ENCODE results near the gene MRPL16.
"Not testable (repeated sequence)": the region's sequence is repeated elsewhere in the genome, so short reads cannot be mapped to it uniquely, and the experiment has no call there.

DNA sequence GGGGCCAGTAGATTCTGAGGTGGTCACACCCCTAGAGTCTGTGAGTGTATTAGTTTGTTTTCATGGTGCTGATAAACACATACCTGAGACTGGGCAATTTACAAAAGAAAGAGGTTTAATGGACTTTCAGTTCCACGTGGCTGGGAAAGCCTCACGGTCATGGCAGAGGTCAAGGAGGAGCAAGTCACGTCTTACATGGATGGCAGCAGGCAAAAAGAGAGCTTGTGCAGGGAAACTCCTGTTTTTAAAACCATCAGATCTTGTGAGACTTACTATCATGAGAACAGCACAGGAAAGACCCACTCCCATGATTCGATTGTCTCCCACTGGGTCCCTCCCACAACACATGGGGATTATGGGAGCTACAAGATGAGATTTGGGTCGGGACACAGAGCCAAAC lies 26.1 kb downstream of the MRPL16 start:
- TF ChIP-seq, protein P1, sequence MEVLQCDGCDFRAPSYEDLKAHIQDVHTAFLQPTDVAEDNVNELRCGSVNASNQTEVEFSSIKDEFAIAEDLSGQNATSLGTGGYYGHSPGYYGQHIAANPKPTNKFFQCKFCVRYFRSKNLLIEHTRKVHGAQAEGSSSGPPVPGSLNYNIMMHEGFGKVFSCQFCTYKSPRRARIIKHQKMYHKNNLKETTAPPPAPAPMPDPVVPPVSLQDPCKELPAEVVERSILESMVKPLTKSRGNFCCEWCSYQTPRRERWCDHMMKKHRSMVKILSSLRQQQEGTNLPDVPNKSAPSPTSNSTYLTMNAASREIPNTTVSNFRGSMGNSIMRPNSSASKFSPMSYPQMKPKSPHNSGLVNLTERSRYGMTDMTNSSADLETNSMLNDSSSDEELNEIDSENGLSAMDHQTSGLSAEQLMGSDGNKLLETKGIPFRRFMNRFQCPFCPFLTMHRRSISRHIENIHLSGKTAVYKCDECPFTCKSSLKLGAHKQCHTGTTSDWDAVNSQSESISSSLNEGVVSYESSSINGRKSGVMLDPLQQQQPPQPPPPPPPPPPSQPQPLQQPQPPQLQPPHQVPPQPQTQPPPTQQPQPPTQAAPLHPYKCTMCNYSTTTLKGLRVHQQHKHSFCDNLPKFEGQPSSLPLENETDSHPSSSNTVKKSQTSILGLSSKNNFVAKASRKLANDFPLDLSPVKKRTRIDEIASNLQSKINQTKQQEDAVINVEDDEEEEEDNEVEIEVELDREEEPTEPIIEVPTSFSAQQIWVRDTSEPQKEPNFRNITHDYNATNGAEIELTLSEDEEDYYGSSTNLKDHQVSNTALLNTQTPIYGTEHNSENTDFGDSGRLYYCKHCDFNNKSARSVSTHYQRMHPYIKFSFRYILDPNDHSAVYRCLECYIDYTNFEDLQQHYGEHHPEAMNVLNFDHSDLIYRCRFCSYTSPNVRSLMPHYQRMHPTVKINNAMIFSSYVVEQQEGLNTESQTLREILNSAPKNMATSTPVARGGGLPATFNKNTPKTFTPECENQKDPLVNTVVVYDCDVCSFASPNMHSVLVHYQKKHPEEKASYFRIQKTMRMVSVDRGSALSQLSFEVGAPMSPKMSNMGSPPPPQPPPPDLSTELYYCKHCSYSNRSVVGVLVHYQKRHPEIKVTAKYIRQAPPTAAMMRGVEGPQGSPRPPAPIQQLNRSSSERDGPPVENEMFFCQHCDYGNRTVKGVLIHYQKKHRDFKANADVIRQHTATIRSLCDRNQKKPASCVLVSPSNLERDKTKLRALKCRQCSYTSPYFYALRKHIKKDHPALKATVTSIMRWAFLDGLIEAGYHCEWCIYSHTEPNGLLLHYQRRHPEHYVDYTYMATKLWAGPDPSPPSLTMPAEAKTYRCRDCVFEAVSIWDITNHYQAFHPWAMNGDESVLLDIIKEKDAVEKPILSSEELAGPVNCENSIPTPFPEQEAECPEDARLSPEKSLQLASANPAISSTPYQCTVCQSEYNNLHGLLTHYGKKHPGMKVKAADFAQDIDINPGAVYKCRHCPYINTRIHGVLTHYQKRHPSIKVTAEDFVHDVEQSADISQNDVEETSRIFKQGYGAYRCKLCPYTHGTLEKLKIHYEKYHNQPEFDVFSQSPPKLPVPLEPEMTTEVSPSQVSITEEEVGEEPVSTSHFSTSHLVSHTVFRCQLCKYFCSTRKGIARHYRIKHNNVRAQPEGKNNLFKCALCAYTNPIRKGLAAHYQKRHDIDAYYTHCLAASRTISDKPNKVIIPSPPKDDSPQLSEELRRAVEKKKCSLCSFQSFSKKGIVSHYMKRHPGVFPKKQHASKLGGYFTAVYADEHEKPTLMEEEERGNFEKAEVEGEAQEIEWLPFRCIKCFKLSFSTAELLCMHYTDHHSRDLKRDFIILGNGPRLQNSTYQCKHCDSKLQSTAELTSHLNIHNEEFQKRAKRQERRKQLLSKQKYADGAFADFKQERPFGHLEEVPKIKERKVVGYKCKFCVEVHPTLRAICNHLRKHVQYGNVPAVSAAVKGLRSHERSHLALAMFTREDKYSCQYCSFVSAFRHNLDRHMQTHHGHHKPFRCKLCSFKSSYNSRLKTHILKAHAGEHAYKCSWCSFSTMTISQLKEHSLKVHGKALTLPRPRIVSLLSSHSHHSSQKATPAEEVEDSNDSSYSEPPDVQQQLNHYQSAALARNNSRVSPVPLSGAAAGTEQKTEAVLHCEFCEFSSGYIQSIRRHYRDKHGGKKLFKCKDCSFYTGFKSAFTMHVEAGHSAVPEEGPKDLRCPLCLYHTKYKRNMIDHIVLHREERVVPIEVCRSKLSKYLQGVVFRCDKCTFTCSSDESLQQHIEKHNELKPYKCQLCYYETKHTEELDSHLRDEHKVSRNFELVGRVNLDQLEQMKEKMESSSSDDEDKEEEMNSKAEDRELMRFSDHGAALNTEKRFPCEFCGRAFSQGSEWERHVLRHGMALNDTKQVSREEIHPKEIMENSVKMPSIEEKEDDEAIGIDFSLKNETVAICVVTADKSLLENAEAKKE (CRISPR knock-in tag; IDR thresholded peaks at IDR 0.05), result not testable (repeated sequence)
- TF ChIP-seq, protein P2, sequence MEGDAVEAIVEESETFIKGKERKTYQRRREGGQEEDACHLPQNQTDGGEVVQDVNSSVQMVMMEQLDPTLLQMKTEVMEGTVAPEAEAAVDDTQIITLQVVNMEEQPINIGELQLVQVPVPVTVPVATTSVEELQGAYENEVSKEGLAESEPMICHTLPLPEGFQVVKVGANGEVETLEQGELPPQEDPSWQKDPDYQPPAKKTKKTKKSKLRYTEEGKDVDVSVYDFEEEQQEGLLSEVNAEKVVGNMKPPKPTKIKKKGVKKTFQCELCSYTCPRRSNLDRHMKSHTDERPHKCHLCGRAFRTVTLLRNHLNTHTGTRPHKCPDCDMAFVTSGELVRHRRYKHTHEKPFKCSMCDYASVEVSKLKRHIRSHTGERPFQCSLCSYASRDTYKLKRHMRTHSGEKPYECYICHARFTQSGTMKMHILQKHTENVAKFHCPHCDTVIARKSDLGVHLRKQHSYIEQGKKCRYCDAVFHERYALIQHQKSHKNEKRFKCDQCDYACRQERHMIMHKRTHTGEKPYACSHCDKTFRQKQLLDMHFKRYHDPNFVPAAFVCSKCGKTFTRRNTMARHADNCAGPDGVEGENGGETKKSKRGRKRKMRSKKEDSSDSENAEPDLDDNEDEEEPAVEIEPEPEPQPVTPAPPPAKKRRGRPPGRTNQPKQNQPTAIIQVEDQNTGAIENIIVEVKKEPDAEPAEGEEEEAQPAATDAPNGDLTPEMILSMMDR (conservative IDR thresholded peaks at IDR 0.05; ENCODE audit: low read depth in 2 of 2), result not testable (repeated sequence)
- TF ChIP-seq, protein P3, sequence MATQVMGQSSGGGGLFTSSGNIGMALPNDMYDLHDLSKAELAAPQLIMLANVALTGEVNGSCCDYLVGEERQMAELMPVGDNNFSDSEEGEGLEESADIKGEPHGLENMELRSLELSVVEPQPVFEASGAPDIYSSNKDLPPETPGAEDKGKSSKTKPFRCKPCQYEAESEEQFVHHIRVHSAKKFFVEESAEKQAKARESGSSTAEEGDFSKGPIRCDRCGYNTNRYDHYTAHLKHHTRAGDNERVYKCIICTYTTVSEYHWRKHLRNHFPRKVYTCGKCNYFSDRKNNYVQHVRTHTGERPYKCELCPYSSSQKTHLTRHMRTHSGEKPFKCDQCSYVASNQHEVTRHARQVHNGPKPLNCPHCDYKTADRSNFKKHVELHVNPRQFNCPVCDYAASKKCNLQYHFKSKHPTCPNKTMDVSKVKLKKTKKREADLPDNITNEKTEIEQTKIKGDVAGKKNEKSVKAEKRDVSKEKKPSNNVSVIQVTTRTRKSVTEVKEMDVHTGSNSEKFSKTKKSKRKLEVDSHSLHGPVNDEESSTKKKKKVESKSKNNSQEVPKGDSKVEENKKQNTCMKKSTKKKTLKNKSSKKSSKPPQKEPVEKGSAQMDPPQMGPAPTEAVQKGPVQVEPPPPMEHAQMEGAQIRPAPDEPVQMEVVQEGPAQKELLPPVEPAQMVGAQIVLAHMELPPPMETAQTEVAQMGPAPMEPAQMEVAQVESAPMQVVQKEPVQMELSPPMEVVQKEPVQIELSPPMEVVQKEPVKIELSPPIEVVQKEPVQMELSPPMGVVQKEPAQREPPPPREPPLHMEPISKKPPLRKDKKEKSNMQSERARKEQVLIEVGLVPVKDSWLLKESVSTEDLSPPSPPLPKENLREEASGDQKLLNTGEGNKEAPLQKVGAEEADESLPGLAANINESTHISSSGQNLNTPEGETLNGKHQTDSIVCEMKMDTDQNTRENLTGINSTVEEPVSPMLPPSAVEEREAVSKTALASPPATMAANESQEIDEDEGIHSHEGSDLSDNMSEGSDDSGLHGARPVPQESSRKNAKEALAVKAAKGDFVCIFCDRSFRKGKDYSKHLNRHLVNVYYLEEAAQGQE (IDR thresholded peaks at IDR 0.05; ENCODE audit: unreplicated experiment), result not testable (repeated sequence)
- not testable (repeated sequence) for TF ChIP-seq CREB1 (CRISPR knock-in tag; IDR thresholded peaks at IDR 0.05; ENCODE audit: low read depth); EZH2 (IDR thresholded peaks at IDR 0.05; ENCODE audit: low read depth, unreplicated experiment); POLR2AphosphoS5 (IDR thresholded peaks at IDR 0.05; ENCODE audit: low read depth); NANOG (IDR thresholded peaks at IDR 0.05; ENCODE audit: borderline replicate concordance); EZH2phosphoT487 (IDR thresholded peaks at IDR 0.05; ENCODE audit: unreplicated experiment); ZNF114 (CRISPR knock-in tag; IDR thresholded peaks at IDR 0.05); STAT1 (IDR thresholded peaks at IDR 0.05; ENCODE audit: unreplicated experiment); ZNF331 (CRISPR knock-in tag; IDR thresholded peaks at IDR 0.05; ENCODE audit: low read depth); JUNB (IDR thresholded peaks at IDR 0.05; ENCODE audit: unreplicated experiment)

Measured in GM23338 (cell line).